GM21723 (cell line): ENCODE measurements around the gene CLCN7.
"Not testable (repeated sequence)": the region's sequence is repeated elsewhere in the genome, so short reads cannot be mapped to it uniquely, and the experiment has no call there.

Source experiments
- ATAC-seq: cut with Tn5 transposase; IDR thresholded peaks from one replicate; pipeline ENCODE4 v1.9.1; 2021; ENCODE audit warnings: mild to moderate bottlenecking, moderate library complexity; ENCODE audit not compliant: unreplicated experiment

The CLCN7 gene

DNA sequence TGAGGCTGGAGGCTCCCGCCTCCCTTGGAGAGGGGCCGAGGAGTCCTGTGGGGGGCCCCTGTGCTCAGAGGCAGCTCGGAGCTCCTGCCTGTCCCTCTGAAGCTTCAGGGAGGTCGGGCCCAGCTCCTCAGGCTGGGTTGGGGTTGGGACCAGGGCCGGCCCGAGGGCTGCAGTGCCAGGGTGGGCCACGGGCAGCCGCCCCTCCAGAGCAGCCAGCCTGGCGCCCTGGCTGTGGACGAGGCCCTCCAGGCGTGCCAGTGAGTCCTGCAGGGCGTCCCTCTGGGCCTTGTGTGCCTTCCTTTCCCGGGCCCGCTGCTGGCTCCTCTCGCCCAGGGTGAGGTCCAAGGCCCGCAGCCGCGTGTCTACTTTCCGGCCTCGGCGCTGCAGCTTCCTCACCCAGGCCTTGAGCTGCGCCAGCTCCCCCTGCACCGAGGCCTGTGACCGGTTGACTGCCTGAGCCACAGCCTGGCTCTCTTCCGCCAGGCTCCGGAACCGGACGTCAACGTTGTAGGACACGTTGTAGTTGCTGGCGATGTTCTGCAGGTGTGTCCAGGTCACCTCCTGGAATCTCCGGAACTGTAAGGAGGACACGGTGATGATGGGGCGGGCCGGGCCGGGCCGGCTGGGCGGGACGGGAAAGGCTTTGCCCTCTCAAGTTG lies 12.7 kb upstream of the CLCN7 start:
- ATAC-seq = no peak

- no peak for ATAC-seq
Observed at GRCh38 chr16:1486551-1487390, 11.9 kb upstream of the CLCN7 start.

DNA sequence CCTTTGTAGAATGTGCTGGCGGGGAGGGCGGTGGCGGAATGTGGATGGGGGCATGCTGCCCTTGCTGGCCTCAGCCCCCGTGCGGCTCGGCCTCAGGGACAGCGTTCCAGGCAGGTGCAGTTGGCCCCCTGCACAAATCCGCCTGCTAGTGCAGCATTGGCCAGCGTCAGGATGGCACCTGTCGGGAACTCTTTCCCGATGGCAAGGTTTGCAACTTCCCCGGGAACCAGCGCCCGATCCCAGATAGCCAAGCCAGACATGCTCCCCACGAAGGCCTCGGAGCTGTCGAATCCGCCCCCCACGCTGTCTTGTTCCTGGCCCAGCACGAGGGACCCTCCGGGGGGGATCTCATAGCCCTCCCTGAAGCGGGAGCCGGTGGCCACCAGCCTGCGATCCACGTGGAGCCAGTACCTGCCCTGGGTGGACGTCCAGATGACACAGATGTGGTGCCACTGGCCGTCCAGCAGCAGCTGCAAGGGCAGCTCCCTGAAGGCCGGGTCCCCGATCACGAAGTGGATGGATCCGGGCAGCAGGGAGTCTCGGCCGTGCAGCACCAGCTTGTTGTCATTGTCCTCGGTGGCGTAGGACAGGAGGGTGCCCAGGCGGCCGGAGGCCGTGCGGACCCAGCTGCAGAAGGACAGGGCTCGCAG lies 11.1 kb upstream of the CLCN7 start:
- no peak for ATAC-seq

GRCh38 chr16:1481906-1482835 lies 7.3 kb upstream of the CLCN7 start:
- no peak for ATAC-seq

DNA sequence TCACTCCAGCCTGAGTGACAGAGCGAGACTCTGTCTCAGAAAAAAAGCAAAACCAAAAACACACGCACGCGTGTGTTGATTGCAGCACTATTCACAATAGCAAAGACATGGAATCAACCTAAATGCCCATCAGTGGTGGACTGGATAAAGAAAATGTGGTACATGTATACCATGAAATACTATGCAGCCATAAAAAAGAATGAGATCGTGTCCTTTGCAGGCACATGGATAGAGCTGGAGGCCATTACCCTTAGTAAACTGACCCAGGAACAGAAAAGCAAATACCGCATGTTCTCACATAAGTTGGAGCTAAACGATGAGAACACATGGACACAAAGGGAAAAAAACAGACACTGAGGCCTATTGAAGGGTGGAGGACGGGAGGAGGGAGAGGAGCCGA lies 4.1 kb upstream of the CLCN7 start:
- ATAC-seq = not testable (repeated sequence)

DNA sequence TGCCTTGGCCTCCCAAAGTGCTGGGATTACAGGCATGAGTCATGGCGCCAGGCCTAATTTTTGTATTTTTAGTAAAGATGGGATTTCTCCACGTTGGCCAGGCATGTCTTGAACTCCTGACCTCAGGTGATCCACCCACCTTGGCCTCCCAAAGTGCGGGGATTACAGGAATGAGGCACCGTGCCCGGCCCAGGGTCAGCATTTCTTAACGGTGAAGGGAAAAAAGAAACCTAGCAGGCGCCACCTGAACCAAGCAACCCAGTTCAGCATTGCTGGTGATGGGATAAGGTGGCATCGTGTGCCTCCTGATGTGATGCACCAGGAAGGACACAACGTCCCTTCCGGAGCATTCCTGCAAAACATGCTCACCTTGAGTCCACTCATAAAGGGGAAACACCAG lies 2.2 kb upstream of the CLCN7 start:
- no peak for ATAC-seq

DNA sequence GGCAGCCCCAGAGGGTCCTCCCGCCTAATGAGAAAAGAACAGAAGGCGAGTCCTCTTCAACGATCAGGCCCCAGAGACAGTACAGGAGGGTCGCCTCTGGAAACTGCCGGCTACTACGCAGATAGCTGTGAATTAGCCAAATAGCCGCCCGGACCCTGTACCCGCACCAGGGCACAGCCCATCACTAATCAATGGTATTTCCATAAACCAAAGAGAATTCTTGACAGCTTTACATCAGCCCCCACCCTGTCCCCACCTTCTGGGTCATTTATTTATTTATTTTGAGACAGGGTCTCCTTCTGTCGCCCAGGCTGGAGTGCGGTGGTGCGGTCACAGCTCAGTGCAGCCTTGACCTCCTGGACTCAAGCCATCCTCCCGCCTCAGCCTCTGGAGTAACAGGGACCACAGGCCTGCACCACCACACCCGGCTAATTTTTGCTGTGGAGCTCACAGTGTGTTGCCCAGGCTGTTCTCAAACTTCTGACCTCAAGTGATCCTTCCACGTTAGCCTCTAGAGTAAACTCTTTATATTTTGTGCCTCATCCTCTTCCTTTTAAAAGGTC lies 805 bp upstream of the CLCN7 start:
- no peak for ATAC-seq

GRCh38 chr16:1474082-1474795 lies 589 bp downstream of the CLCN7 start:
- peak; percentile 28 for ATAC-seq

GRCh38 chr16:1472974-1473373 lies 1.9 kb downstream of the CLCN7 start:
- ATAC-seq = no peak

- ATAC-seq = no peak
Observed at GRCh38 chr16:1471569-1472194, 3.1 kb downstream of the CLCN7 start.

GRCh38 chr16:1470481-1471251 lies 4.2 kb downstream of the CLCN7 start:
- no peak for ATAC-seq

DNA sequence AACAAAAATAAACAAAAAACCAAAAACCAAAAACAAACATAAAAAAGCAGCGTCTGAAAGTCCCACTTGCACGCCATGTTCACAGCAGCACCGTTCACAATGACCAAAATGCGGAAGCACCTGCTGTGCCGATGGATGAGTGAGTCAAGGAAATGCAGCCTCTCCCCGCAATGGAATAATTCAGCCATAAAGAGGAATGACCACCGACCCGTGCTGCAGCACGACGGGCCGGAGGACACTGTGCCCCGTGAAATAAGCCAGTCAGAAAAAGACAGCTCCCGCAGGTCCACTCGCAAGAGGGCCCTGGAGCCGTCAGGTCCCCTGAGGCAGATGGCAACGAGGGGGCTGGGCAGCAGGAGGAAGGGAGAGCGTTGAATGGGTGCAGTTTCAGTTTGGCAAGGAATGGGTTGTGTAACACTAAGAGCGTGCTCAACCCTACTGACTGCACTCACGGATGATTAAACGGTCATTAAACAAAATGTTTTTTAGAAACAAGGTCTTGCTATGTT lies 5.1 kb downstream of the CLCN7 start:
- no peak for ATAC-seq

DNA sequence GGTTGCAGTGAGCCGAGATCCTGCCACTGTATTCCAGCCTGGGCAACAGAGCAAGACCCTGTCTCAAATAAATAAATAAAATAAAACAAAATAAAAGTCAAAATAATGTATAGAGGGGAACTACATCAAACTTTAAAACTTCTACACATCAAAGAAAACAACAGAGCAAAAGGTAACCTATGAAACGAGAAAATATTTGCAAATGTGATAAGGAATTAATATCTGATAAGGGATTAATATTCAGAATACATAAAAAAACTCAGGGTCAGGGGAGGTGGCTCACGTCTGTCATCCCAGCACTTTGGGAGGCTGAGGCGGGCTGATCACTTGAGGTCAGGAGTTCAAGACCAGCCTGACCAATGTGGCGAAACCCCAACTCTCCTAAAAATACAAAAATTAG lies 5.7 kb downstream of the CLCN7 start:
- not testable (repeated sequence) for ATAC-seq

- no peak for ATAC-seq
Observed at GRCh38 chr16:1468426-1468810, 6.4 kb downstream of the CLCN7 start.

GRCh38 chr16:1466968-1467521 lies 7.8 kb downstream of the CLCN7 start:
- ATAC-seq = no peak

DNA sequence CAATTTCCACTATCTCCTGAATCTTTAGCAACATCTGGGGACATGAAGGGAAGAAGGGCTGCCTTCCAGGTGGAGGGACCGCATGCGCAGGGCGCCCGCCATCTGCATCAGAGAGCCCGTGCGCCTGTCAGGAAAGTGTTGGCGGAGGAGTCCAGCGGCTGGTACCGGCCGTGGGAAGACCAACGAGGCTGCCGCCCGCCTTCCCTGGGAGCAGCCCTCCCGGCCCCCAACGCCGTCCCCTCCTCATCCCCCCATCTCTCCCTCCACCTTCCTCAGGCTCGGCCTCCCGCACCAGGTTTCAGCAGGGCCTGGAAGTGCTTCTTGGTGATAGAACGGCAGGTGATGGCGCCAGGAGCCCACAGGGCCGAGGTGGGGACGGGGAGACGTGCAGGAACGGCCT lies 8.8 kb downstream of the CLCN7 start:
- ATAC-seq = no peak

DNA sequence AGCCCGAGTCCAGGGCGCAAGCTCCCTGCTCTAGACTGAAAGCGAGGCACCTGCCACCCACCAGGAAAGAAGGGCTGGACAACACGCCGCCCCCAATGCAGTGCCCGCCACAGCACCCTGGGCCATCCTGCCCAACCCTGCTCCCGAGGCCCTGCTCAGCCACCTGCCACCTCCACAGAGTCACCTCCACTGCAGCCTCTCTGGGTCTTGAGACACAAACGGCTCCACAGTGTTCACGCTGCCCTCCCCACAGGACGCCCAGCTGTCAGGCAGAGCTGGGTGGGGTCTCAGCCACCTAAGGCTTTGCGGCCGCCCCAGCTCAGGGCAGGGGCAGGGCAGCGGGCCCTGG lies 9.3 kb downstream of the CLCN7 start:
- ATAC-seq = no peak

DNA sequence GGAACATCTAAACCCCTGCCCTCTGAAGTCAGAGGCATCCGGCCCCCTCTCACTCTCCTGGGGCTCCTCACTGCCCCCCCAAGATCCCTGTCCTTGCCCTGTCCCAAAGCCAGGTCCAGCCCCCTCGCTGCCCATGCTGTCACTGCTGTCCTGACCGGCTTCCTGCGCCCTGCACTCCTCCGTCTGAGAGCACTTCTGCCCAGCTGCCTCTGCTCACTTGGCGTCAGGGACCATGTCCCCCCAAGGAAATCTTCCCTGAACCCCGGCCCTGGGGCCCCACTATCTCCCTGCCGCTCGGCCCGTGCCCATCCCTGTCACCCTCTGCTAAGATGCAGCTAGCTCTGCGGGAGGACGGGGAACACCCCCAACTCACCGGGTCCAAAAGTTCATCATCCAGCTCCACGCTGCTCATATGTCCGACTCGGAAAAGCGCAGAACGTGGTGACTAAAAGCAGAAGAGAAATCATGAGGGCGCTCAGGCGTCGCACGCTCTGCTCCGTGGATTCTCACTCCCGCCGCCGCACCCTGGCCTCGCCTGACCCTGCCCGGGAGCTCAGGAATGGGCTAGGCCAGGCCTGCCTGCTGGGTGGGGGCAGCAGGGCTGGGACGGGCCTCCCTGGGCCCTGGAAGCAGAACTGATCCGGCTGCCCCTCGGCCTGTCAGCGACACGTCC lies 9.8 kb downstream of the CLCN7 start:
- ATAC-seq = no peak
